Measurements from ENCODE around the gene OPCML.

Gene OPCML

DNA sequence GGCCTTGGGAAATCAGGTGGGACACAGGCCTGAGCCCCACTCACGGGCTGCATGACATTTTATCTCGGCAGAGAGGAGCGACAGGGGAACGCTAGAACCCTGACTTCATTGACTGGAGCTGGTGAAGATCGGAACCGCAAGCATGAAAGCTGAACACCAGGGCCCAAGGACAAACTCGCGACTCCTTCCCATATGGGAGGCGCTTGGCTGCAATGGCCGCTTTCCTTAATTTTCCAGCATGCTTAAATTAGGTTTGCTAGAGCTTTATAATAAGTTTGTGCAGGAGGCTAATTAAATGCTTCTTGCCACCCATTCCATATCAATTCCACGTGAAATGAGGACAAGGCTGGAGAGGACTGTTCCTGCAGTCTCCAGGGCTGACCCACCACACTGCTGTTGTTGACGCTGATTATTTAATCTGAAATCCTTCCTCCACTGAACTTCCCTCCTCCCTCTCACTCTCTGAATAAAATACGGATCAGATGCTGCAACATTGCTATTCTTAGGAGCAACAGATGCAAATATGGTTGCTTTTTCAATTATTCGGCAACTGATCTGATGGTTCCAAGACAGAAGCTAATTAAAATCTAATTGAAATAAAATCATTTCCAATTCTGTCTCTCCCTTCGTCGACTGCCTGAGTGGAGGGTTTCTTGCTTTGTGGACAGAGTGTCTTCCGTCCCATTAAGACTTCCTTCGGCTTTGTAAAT lies 692.9 kb downstream of the OPCML start:
- DNase-seq = no peak
- H3K27me3 ChIP-seq (ENCODE audit: insufficient read depth, low read depth, severe bottlenecking) = no peaks in the 10 kb centered on the region
- no peak overlapping the region for H3K27ac ChIP-seq
- no peaks in the 10 kb centered on the region for H3K36me3 ChIP-seq
- no peak overlapping the region for H3K4me3 ChIP-seq (ENCODE audit: low read depth, low read length)
- TF ChIP-seq, protein P1, sequence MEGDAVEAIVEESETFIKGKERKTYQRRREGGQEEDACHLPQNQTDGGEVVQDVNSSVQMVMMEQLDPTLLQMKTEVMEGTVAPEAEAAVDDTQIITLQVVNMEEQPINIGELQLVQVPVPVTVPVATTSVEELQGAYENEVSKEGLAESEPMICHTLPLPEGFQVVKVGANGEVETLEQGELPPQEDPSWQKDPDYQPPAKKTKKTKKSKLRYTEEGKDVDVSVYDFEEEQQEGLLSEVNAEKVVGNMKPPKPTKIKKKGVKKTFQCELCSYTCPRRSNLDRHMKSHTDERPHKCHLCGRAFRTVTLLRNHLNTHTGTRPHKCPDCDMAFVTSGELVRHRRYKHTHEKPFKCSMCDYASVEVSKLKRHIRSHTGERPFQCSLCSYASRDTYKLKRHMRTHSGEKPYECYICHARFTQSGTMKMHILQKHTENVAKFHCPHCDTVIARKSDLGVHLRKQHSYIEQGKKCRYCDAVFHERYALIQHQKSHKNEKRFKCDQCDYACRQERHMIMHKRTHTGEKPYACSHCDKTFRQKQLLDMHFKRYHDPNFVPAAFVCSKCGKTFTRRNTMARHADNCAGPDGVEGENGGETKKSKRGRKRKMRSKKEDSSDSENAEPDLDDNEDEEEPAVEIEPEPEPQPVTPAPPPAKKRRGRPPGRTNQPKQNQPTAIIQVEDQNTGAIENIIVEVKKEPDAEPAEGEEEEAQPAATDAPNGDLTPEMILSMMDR (IDR thresholded peaks at IDR 0.05; ENCODE audit: low read depth, low read length) = no peak
- H3K9me3 ChIP-seq (ENCODE audit: severe bottlenecking) = no peaks in the 10 kb centered on the region

DNA sequence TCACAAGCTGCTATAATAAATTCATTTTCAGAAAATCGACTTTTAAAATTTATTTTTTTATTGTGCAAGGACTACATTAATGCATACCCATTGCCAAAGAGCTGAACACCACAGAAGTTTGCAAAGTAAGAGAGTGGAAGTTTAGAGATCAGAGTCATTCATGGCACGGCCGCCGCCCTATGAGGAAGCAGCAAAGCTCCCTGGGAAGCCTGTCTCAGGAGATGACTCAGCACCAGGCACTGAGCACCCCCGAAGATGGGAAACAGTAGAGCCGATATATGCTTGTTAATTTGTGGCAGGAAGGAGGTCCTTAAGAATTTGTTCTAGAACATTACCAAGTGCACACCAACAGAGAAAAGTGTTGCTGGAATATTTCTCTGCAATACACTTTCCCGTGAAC lies 693.7 kb downstream of the OPCML start:
- Histone ChIP-seq H3K27me3 (ENCODE audit: insufficient read depth, low read depth, severe bottlenecking) (no peaks in the 10 kb centered on the region), H3K9me3 (ENCODE audit: severe bottlenecking) (no peaks in the 10 kb centered on the region), H3K27ac (no peak overlapping the region), H3K36me3 (no peaks in the 10 kb centered on the region), H3K4me3 (ENCODE audit: low read depth, low read length) (no peak overlapping the region)
- TF ChIP-seq, protein P1 (IDR thresholded peaks at IDR 0.05; ENCODE audit: low read depth, low read length) = no peak
- DNase-seq = no peak

DNA sequence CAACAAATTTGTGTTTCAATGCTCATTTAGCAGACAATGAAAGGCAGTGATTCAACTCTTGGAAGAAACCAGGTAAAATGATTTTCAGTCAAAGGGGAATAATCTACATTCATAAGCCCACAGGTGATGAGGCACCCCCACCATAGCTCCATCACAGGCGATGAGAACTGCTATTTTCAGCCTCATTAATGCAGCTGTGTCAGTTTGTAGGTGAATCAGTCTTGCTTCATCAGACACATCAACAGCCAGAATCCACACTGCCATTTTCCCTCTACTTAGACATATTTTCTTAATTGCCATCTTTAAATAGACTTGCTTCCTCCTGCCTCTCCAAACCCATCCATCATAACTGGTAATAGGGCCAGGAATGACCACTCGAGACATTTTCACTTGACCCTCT lies 701.0 kb downstream of the OPCML start:
- Histone ChIP-seq H3K27me3 (ENCODE audit: insufficient read depth, low read depth, severe bottlenecking) (no peaks in the 10 kb centered on the region), H3K4me3 (ENCODE audit: low read depth, low read length) (no peak overlapping the region), H3K9me3 (ENCODE audit: severe bottlenecking) (no peaks in the 10 kb centered on the region), H3K36me3 (no peaks in the 10 kb centered on the region), H3K27ac (no peak overlapping the region)
- DNase-seq = no peak
- TF ChIP-seq, protein P1 (IDR thresholded peaks at IDR 0.05; ENCODE audit: low read depth, low read length) = no peak

DNA sequence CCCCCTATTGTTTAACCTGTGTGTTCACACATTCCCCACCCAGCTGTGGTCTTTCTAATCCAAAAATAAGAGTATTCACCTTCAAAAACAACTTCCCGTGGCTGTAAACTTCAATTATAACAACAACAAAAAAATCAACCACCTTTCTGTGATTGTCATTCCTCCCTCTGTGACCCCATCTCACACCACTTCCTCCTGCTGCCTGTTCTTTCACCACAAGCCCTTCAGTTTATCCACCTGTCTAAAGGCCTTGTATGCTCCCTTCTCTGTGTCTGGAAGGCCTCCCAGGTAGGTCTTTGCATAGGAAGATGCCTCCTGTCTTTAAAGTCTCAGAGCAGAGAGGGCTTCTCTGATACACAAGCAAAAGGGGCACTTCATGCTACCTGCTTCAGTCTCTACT lies 707.7 kb downstream of the OPCML start:
- Histone ChIP-seq H3K27me3 (ENCODE audit: insufficient read depth, low read depth, severe bottlenecking) (no peaks in the 10 kb centered on the region), H3K9me3 (ENCODE audit: severe bottlenecking) (no peaks in the 10 kb centered on the region), H3K36me3 (no peaks in the 10 kb centered on the region), H3K4me3 (ENCODE audit: low read depth, low read length) (no peak overlapping the region), H3K27ac (no peak overlapping the region)
- TF ChIP-seq, protein P1 (IDR thresholded peaks at IDR 0.05; ENCODE audit: low read depth, low read length) = no peak
- DNase-seq = no peak

DNA sequence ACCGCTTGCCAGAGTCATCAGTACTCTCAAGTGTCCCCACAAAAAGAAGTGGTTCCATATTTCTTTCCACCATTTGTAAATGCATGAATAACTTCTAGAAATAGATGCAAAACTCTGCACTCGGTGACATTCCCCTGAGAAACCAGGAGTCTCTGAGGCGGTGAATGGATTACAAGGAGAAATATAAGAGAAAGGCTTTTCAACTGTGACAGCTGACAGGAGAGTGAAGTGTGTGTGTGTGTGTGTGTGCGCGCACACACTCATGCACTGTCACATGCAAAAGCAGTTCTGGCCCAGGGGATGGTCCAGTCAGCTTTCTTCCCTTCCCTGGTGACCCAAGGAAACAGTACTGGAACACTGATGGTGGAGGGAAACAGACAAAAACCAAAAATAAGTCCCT lies 710.0 kb downstream of the OPCML start:
- no peaks in the 10 kb centered on the region for H3K36me3 ChIP-seq
- no peaks in the 10 kb centered on the region for H3K27me3 ChIP-seq (ENCODE audit: insufficient read depth, low read depth, severe bottlenecking)
- no peaks in the 10 kb centered on the region for H3K9me3 ChIP-seq (ENCODE audit: severe bottlenecking)
- no peak overlapping the region for H3K27ac ChIP-seq
- DNase-seq = no peak
- TF ChIP-seq, protein P1 (IDR thresholded peaks at IDR 0.05; ENCODE audit: low read depth, low read length) = no peak
- no peak overlapping the region for H3K4me3 ChIP-seq (ENCODE audit: low read depth, low read length)

DNA sequence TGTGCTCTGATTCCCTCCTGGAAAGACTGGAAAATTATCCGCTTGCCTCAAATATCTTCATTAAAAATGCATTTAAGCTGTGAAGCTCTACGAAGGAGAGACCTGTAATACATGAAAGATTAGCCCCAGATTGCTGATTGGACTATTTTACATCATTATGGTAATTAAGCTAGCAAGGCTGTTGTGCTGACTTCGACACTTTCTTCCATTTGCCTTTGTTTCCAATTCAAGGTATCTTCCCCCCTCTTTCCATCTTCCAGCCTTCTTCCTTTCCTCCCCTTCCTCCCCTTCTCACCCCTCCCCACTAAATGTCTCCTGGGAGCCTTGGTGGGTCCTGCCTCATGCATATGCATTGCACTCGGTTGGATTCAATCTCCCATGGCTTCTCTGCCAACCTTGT lies 710.8 kb downstream of the OPCML start:
- H3K27ac ChIP-seq = no peak overlapping the region
- no peak for DNase-seq
- TF ChIP-seq, protein P1 (IDR thresholded peaks at IDR 0.05; ENCODE audit: low read depth, low read length) = no peak
- no peaks in the 10 kb centered on the region for H3K27me3 ChIP-seq (ENCODE audit: insufficient read depth, low read depth, severe bottlenecking)
- H3K4me3 ChIP-seq (ENCODE audit: low read depth, low read length) = no peak overlapping the region
- no peaks in the 10 kb centered on the region for H3K36me3 ChIP-seq
- H3K9me3 ChIP-seq (ENCODE audit: severe bottlenecking) = no peaks in the 10 kb centered on the region

All from WERI-Rb-1 (cell line).